Globus pallidus (tissue), 1 donor: Measurements from ENCODE around the gene PRADC1.

Experiments used
- DNase-seq: peaks from one replicate; pipeline ENCODE4 v3.0.0-alpha.2; 2015; ENCODE audit warnings: low spot score

Gene PRADC1

DNA sequence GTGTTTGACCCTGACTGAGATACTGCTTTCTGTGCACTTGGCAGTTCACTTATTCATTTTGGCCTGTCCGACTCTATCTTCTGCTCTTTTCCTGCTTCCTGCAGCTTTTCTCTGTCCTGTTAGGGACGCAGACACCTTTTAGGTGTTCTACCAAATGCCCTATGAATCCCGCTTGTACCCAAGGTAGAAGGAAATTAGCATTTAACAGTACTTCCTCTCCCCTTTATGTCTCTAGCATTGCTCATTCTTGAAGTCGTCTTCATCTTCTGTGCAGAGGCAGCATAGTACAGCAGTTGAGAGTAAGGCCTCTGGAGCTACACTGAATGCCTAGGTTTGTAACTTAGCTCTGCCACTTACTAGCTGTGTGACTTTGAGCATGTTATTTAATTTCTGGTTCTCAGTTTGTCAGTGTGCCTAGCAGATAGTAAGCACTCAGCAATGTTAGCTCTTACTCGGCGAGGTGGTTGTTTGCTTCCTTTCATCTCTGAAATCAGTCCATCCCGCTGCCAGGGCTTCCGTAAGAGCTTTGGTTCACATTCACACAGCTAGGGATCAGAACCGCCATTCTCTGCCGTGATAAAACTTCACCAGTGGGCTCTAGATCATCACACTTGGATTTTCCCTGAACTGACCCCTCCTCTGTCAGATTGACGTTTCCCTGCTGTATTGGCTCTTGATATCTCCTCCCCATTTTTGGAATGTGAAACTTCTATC is 2.4 kb upstream of the PRADC1 start:
- DNase-seq, result no peak

GRCh38 chr2:73233932-73234832 is 1.1 kb upstream of the PRADC1 start, which contains the start of gene CCT7:
Gene CCT7, plus strand, starts transcription at chr2:73234308. Its CDS starts 71 bp downstream, at chr2:73234379.
- DNase-seq, result peak; percentile 95

DNA sequence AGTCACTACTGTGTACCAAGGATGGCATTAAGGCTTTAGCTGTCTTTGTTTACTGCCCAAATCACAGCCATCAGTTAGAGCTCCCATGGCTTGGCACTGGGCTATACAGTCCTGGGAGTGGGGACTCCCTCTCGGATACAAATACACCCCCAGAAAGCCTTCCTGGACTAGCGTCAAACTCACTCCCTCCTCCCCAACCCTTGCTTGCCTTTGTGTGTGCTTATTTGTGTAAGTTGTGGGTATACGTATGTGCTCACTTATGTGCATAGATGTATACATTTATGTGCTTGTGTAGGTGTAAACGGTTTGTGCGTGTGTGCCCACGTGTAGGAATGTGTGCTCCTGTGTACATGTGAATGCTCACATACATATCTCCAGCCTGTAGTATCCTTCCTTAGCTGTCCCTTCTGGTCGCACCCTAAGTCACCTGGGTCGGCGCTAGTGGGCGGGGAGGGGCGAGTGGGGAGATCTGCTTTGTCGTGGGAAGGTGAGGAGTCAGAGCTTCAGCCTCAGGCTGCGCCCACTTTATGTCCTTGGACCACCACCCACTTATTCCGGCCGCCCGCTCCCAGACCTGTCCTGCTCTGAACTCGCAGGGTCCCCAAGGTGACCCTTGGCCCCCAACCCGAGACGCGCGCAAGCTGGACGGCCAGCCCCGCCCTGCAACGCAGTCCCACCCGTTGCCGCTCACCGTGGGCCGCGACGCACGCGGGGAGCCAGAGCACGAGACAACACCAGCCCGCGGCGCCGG is 461 bp downstream of the PRADC1 start:
- DNase-seq, result peak; percentile 20

GRCh38 chr2:73228631-73229030 is 4.4 kb downstream of the PRADC1 start:
- DNase-seq, result no peak

GRCh38 chr2:73227086-73227485 is 6.0 kb downstream of the PRADC1 start:
- DNase-seq, result no peak

DNA sequence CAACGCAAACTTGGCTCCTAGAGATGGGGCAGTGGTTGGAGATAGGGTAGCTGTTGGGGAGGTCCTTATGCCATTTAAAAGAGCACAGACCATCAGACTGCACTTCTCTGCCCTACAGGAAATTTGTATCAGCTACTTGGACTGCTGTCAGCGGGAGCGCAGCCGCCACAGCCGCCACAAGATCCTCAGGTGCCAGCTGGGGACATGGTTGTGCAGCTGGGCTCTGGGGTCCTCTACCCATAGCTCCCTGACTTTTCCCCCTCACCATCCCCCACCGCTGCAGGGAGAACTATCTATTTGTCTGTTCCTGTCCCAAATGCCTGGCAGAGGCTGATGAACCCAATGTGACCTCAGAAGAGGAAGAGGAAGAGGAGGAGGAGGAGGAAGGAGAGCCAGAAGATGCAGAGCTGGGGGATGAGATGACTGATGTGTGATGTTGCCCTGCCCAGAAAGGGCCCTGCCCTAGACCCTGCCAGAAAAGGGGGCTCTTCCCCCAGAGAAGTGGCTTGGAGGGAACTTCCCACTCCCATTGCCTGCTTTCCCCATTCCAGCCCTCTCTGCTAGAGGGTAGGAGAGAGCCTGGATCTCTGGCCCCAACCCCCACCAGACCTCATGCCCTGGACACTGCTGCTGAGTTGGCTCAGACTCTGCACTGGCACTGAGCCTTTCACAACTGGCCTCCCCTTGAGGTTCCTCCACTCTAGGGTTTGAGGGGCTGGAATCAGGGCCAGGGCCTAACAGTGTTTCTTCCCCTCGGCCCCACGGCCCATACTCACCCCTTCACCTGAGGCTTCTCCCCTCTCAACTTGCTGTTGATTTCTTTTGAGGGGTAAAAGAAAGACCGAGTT is 7.3 kb downstream of the PRADC1 start:
- no peak for DNase-seq

- no peak for DNase-seq
Observed at GRCh38 chr2:73223821-73224220, 9.2 kb downstream of the PRADC1 start.

GRCh38 chr2:73218298-73218697 is 14.7 kb downstream of the PRADC1 start:
- no peak for DNase-seq

- DNase-seq, result no peak
Observed at GRCh38 chr2:73217826-73218225, 15.2 kb downstream of the PRADC1 start.

DNA sequence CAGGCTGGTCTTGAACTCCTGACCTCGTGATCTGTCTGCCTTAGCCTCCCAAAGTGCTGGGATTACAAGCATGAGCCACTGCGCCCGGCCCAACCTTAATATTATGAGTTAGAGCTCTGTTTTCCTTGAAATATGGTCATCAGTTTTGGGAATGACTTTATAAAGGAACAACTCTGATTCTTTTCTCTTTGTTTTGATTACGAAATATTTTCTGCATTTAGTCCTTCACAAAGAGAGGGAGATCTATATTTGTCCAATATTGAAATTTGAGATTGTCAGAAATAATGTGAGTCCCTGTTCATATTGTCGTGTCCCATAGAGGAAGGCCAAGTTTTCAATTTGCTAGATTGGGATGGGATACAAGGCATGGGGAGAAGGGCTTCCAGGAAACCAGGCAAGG is 15.9 kb downstream of the PRADC1 start:
- DNase-seq, result no peak

- DNase-seq, result no peak
Observed at GRCh38 chr2:73215254-73215653, 17.8 kb downstream of the PRADC1 start.

DNA sequence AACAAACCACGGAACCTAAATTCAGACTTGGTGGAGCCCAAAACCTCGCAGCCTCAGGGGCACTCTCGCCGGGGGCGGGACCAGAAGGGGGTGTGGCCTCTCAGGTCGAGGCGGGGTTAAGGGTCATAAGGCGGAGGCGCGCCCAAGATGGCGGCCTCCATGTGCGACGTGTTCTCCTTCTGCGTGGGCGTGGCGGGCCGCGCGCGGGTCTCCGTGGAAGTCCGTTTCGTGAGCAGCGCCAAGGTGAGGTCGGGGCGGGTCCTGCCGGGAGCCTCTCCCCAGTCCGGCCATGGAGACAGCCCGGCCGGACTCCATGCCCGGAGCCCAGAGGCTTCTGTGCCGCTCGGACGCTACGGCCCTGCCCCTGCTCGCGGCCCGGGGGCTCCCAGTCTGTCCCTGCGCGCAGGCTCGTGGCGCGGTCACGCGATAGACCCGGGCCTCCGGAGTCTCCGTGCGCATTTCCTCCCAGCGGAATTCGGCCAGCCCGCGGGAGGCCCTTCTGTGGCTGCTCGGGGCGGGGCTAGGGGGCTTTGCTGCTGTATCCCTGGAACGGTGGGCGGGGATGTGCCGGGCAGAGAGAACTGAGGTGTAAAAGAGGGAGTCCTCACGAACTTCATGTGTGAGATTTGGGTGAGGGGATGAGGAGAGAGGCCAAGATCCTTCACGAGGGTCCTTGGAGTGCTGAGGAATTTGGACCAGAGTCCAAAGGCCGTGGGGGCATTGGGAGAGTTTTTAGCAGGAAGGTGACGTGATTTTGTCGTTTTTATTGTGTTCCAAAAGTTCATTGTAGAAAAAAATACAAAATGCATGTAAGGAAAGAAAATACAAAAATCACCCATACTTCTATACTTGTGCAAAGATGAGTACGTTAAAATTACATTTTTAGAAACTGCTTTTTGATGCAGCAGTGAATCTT is 18.7 kb downstream of the PRADC1 start, which contains the start of gene SMYD5:
Gene SMYD5, plus strand, starts transcription at position 126 of the 916 bp plus-strand sequence. Its CDS starts 22 bp downstream, at position 148.
- DNase-seq, result peak; percentile 76

DNA sequence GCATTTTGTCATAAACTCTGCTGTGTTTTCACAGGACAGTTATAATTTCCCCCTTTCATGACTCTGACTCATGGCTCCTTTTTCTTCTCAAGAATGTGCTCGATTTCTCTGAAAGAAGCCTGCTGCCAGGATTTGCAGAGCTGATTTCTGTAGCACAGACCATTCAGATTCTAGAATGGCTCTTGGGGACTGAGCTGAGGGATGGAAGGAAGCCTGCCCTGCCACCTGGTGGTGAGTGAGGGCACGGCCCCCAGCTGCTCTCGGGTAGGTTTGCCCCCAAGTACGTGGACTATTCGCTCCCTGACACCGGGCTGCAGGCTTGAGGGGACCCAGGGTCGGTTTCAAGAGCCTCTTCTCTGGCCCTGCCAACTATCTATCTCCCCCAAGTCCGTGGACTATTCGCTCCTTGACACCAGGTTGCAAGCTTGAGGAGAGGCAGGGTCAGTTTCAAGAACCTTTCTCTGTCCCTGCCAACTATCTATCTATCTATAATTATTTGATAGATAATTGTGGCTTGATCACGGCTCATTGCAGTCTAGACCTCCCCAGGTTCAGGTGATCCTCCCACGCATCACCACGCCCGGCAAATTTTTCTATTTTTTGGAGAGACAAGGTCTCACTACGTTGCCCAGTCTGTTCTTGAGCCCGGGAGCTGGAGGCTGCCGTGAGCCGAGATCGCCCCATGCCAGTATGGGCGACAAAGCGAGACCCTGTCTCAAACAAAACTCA is 20.4 kb downstream of the PRADC1 start:
- DNase-seq, result peak; percentile 53

DNA sequence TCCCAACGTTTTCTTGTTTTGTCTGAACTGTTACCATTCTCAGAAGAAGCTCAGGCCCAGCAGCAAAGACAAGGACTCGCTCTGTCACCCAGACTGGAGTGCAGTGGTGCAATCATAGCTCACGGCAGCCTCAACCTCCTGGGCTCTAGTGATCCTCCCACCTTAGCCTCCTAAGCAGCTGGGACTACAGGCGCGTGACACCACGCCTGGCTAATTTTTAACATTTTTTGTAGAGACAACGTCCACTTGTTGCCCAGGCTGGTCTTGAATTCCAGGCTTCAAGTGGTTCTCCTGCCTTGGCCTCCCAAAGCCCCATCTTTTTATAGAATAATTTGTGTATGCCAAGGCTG is 21.0 kb downstream of the PRADC1 start:
- DNase-seq, result no peak

GRCh38 chr2:73210696-73211095 is 22.3 kb downstream of the PRADC1 start:
- no peak for DNase-seq

- no peak for DNase-seq
Observed at GRCh38 chr2:73210019-73210418, 23.0 kb downstream of the PRADC1 start.

DNA sequence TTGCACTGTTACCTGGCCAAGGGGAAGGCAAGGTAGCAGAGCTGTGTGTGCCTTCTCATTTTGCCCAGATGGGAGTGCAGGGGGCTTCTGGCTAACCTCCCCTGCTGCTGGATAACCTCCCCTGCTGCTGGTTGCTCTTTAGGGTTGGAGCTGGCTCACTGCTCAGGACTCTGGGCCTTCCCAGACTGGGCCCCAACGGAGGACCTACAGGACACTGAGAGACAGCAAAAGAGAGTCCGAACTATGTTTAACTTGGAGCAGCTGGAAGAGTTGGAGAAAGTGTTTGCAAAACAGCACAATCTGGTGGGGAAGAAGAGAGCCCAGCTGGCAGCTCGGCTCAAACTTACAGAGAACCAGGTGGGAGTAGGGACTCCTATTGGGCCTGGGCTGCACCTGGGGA is 24.8 kb downstream of the PRADC1 start:
- DNase-seq, result no peak

- DNase-seq, result no peak
Observed at GRCh38 chr2:73205611-73206010, 27.4 kb downstream of the PRADC1 start.

GRCh38 chr2:73203055-73203681 is 29.9 kb downstream of the PRADC1 start:
- no peak for DNase-seq
